HG02981 (cell line): ENCODE data around the gene ZNF316.

Experiments
- ATAC-seq: cut with Tn5 transposase; IDR thresholded peaks from one replicate; pipeline ENCODE4 v1.9.1; 2021; ENCODE audit warnings: mild to moderate bottlenecking, moderate library complexity; ENCODE audit not compliant: unreplicated experiment

Gene ZNF316

DNA sequence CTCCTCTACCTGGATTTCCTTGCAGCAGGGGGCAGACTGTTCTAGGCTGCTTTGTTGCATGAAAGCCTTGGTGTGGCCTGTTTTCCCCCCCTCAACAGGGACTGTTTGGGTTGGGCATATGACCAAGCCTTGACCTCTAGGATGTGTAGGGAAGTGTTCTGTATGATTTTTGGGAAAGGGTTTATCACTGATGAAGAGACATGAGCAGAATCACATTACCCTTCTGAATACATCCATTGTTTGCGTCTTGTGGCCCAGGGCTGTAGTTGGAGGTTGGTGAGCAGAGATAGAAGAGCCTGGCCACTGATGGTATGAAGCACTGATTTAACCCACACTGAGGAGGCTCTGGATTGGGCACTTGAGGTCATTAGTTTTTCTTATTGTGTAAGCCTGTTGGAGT lies 43.0 kb downstream of the ZNF316 start:
- no peak for ATAC-seq

DNA sequence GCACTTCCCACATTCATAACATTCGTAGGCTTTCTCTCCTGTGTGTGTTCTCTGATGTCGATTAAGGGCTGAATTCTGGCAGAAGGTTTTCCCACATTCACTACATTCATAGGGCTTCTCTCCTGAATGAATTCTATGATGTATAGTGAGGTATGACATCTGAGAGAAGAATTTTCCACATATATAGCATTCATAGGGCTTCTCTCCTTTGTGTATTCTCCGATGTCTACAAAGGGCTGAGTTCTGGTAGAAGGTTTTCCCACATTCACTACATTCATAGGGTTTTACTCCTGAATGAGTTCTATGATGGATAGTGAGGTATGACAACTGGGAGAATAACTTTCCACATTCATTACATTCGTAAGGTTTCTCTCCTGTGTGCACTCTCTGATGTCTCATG lies 54.0 kb downstream of the ZNF316 start:
- no peak for ATAC-seq

DNA sequence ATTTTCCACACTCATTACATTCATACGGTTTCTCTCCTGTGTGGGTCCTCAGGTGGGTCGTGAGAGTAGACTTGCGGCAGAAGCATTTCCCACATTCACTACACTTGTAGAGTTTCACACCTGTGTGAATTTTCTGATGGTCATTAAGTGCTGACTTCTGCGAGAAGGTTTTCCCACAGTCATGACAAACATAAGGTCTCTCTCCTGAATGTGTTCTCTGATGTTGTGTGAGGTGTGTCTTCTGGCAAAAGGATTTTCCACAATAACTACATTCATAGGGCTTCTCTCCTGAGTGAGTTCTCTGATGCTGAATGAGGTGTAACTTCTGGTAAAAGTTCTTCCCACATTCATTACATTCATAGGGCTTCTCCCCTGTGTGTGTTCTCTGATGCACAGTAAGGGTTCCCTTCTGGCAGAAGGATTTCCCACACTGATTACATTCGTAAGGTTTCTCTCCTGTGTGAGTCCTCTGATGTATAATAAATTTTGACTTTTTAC lies 54.5 kb downstream of the ZNF316 start:
- ATAC-seq = no peak

DNA sequence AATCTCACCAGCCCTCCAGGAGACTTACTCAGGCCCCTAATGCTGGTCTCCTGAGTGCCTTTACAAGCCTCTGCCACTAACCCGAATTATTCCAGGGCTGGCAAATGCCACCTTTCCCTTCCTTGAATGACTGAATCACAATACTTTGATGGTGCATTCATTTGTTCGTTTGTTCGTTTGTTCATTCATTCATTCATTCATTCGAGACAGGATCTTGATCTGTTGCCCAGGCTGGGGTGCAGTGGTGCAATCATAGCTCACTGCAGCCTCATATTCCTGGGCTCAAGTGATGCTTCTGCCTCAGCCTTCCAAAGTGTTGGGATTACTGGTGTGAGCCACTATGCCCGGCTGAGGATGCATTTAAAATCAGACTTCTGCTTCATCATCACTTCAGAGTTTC lies 63.7 kb downstream of the ZNF316 start:
- ATAC-seq = no peak

DNA sequence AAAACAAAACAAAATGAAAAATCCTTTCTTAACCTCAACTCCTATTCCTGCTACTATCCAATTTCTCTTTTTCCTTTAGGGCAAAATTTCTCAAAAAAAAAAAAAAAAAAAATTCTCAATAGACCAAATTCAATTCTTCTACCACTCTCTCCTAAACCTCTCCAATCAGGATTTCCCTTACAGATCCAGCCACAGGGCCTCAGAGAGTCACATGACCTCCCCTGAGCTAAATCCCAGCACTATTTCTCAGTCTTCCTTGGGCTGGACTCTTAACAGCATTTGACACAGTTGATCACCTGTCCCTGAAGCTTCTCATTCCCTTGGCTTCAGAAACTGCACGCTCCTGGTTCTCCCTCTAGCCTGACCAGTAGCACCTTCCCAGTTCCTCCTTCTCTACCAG lies 64.7 kb downstream of the ZNF316 start:
- ATAC-seq = no peak
